Measurements from ENCODE around the gene LIPC. TPM values are rescaled to one million over a fixed set of nuclear protein-coding genes. Genes with fewer than 3 reads are reported as not detected.

The LIPC gene
- total and polyA plus RNA-seq, 10 of the 15 experiments (the other 5 are each of a cell fraction or from before 2014, with no cell fraction given) = 0.06 to 0.31 (median 0.16) TPM; not detected in 1

DNA sequence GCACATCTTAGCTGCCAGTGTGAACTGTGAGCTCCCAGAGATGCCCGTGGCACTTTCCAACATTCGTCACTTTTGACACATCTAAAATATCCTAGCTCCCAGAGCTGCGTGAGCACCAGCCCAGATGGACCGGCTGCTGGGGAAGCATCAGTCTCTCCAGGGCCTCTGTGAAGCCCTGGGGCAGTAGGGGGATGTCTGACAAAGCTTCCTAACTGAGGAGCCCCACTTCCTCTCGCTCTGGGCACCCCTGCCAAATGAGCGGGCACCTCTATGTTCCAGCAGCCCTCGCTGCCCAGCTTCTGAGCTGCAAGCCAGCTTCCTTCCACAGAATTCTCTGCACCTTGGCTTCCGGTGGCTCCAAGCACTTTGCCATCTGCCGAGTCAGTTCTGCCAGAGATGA is 91.1 kb downstream of the LIPC start:
- ChIA-PET POLR2A (interaction anchor here (0.6 to 1.1 kb wide), 2 partner anchors 21 to 306 kb away, joined by 3 to 4 read pairs; no protein-coding TSS in a partner anchor), SMC1A (ENCODE audit: uncharacterized antibody, unreplicated experiment) (interaction anchor here (0.6 to 2.0 kb wide), 5 partner anchors 10 to 101 kb away, joined by 3 to 8 read pairs (median 5); no protein-coding TSS in a partner anchor), RAD21 (ENCODE audit: unreplicated experiment) (interaction anchor here (1.1 to 1.6 kb wide), 2 partner anchors 46 to 102 kb away, joined by 3 read pairs; no protein-coding TSS in a partner anchor), CTCF (interaction anchor here (1.1 to 1.6 kb wide), 2 partner anchors 9 to 33 kb away, joined by 3 read pairs; no protein-coding TSS in a partner anchor)
- Histone ChIP-seq H3K9ac (ENCODE audit: control insufficient read depth, insufficient read depth, low read length) (no peak overlapping the region), H3K9me3 (replicated peaks; ENCODE audit: control insufficient read depth, insufficient read depth, low read length) (no peaks in the 10 kb centered on the region), H3K36me3 (ENCODE audit: control insufficient read depth in 2 of 2, insufficient read depth in 2 of 2, low read length in 1 of 2) (no peaks in the 10 kb centered on the region), H3K4me1 (ENCODE audit: control insufficient read depth, insufficient read depth, low read length) (peaks cover 36% of the 10 kb centered on the region), H3K27ac (ENCODE audit: control insufficient read depth, insufficient read depth) (no peak overlapping the region), H3K4me3 (no peak overlapping the region), H4K20me1 (ENCODE audit: control insufficient read depth, insufficient read depth) (no peaks in the 10 kb centered on the region), H3K79me2 (ENCODE audit: control insufficient read depth, insufficient read depth, low read length) (no peaks in the 10 kb centered on the region), H3K27me3 (replicated peaks in 1 of 2; ENCODE audit: control insufficient read depth in 2 of 2, insufficient read depth in 2 of 2, low read length in 1 of 2) (no peaks in the 10 kb centered on the region), H2AFZ (ENCODE audit: control insufficient read depth, low read depth, low read length) (no peak overlapping the region), H3K4me2 (ENCODE audit: control insufficient read depth, insufficient read depth) (no peak overlapping the region)
- no TSS peak for BruUV-seq (replicated peaks)
- FAIRE-seq (no peak), DNase-seq (ENCODE audit: low read depth, low spot score) (no peak), ATAC-seq (no peak)
- TF ChIP-seq MTA3 (IDR thresholded peaks at IDR 0.05; ENCODE audit: borderline replicate concordance, low read length) (no peak), IRF4 (IDR thresholded peaks at IDR 0.05; ENCODE audit: low read depth, low read length) (no peak), MEF2A (IDR thresholded peaks at IDR 0.05; ENCODE audit: insufficient read depth, low read depth, low read length) (no peak), SREBF2 (IDR thresholded peaks at IDR 0.05; ENCODE audit: low read length) (no peak), PAX8 (IDR thresholded peaks at IDR 0.05) (no peak), ZNF217 (IDR thresholded peaks at IDR 0.05) (no peak), ZZZ3 (IDR thresholded peaks at IDR 0.05; ENCODE audit: control insufficient read depth, insufficient read length, low read depth) (no peak), FOXK2 (IDR thresholded peaks at IDR 0.05) (no peak)
- 84% methylated on average over 9 of the region's 9 CpGs for WGBS (ENCODE audit: insufficient coverage, insufficient replicate concordance, low lambda C conversion rate, missing lambda C conversion rate)
- intact Hi-C loops (cut with micrococcal nuclease; ENCODE audit: unreplicated experiment) = no loop called here
- in situ Hi-C loops (cut with MboI) = no loop called here

DNA sequence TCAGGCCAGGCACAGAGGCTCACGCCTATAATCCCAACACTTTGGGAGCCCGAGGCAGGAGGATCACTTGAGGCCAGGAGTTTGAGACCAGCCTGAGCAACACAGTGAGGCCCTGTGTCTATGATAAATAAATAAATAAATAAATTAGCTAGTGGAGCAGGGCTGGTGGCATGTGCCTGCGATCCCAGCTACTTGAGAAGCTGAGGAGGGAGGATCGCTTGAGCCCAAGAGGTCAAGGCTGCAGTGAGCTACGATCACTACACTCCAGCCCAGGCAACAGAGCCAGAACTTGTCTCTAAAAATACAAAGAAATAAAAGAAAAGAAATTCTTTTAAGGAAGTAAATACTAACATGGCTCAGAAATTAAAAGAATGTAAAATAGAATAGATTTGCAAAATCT is 91.8 kb downstream of the LIPC start:
- Histone ChIP-seq H3K9ac (ENCODE audit: control insufficient read depth, insufficient read depth, low read length) (no peak overlapping the region), H2AFZ (ENCODE audit: control insufficient read depth, low read depth, low read length) (no peak overlapping the region), H3K4me3 (no peak overlapping the region), H3K79me2 (ENCODE audit: control insufficient read depth, insufficient read depth, low read length) (no peaks in the 10 kb centered on the region), H4K20me1 (ENCODE audit: control insufficient read depth, insufficient read depth) (no peaks in the 10 kb centered on the region), H3K27me3 (replicated peaks in 1 of 2; ENCODE audit: control insufficient read depth in 2 of 2, insufficient read depth in 2 of 2, low read length in 1 of 2) (no peaks in the 10 kb centered on the region), H3K36me3 (ENCODE audit: control insufficient read depth in 2 of 2, insufficient read depth in 2 of 2, low read length in 1 of 2) (no peaks in the 10 kb centered on the region), H3K4me2 (ENCODE audit: control insufficient read depth, insufficient read depth) (no peak overlapping the region), H3K9me3 (replicated peaks; ENCODE audit: control insufficient read depth, insufficient read depth, low read length) (no peaks in the 10 kb centered on the region), H3K27ac (ENCODE audit: control insufficient read depth, insufficient read depth) (no peak overlapping the region), H3K4me1 (ENCODE audit: control insufficient read depth, insufficient read depth, low read length) (peaks cover 29% of the 10 kb centered on the region)
- intact Hi-C loops (cut with micrococcal nuclease; ENCODE audit: unreplicated experiment) = no loop called here
- CTCF ChIA-PET = interaction anchor here (1.1 to 1.6 kb wide), 2 partner anchors 8 to 32 kb away, joined by 3 read pairs; no protein-coding TSS in a partner anchor
- in situ Hi-C loops (cut with MboI) = no loop called here
- TF ChIP-seq PAX8 (IDR thresholded peaks at IDR 0.05) (no peak), ZNF24 (IDR thresholded peaks at IDR 0.05) (no peak), PAX5 (IDR thresholded peaks at IDR 0.05; ENCODE audit: borderline replicate concordance, low read depth, low read length) (no peak), HCFC1 (IDR thresholded peaks at IDR 0.05; ENCODE audit: low read length) (no peak), ETV6 (conservative IDR thresholded peaks at IDR 0.05 in 1 of 2, IDR thresholded peaks at IDR 0.05 in 1 of 2; ENCODE audit: borderline replicate concordance in 1 of 2, low read depth in 1 of 2) (no peak), IKZF1 (conservative IDR thresholded peaks at IDR 0.05) (no peak), MTA3 (IDR thresholded peaks at IDR 0.05; ENCODE audit: borderline replicate concordance, low read length) (no peak), NFIC (IDR thresholded peaks at IDR 0.05; ENCODE audit: low read depth, low read length) (no peak), YBX1 (IDR thresholded peaks at IDR 0.05) (no peak)
- TF ChIP-seq, protein P1, sequence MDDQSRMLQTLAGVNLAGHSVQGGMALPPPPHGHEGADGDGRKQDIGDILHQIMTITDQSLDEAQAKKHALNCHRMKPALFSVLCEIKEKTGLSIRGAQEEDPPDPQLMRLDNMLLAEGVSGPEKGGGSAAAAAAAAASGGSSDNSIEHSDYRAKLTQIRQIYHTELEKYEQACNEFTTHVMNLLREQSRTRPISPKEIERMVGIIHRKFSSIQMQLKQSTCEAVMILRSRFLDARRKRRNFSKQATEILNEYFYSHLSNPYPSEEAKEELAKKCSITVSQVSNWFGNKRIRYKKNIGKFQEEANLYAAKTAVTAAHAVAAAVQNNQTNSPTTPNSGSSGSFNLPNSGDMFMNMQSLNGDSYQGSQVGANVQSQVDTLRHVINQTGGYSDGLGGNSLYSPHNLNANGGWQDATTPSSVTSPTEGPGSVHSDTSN (IDR thresholded peaks at IDR 0.05; ENCODE audit: insufficient replicate concordance, low read depth, low read length) = no peak
- TF ChIP-seq, protein P2, sequence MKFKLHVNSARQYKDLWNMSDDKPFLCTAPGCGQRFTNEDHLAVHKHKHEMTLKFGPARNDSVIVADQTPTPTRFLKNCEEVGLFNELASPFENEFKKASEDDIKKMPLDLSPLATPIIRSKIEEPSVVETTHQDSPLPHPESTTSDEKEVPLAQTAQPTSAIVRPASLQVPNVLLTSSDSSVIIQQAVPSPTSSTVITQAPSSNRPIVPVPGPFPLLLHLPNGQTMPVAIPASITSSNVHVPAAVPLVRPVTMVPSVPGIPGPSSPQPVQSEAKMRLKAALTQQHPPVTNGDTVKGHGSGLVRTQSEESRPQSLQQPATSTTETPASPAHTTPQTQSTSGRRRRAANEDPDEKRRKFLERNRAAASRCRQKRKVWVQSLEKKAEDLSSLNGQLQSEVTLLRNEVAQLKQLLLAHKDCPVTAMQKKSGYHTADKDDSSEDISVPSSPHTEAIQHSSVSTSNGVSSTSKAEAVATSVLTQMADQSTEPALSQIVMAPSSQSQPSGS (IDR thresholded peaks at IDR 0.05; ENCODE audit: low read length) = no peak
- BruUV-seq (replicated peaks) = no TSS peak
- RAD21 ChIA-PET (ENCODE audit: unreplicated experiment) = interaction anchor here (1.1 to 1.6 kb wide), 2 partner anchors 47 to 103 kb away, joined by 3 read pairs; no protein-coding TSS in a partner anchor
- FAIRE-seq = no peak
- ATAC-seq = no peak
- WGBS (ENCODE audit: insufficient coverage, insufficient replicate concordance, low lambda C conversion rate, missing lambda C conversion rate) = 55% methylated on average over 5 of the region's 5 CpGs
- DNase-seq (ENCODE audit: low read depth, low spot score) = no peak
- SMC1A ChIA-PET (ENCODE audit: uncharacterized antibody, unreplicated experiment) = interaction anchor here (0.6 to 2.0 kb wide), 6 partner anchors 9 to 102 kb away, joined by 3 to 8 read pairs (median 4); no protein-coding TSS in a partner anchor
- POLR2A ChIA-PET = interaction anchor here (1.1 kb wide), 1 partner anchor 22 kb away, joined by 3 read pairs; no protein-coding TSS in a partner anchor

Measured in GM12878 (cell line).